ENCODE measurements around the gene POLR1G.
"Not testable (repeated sequence)": the region's sequence is repeated elsewhere in the genome, so short reads cannot be mapped to it uniquely, and the experiment has no call there.

Gene POLR1G

GRCh38 chr19:45428384-45429231, 22.2 kb downstream of the POLR1G start:
- H3K4me2 ChIP-seq (ENCODE audit: low read depth, low read length) = peak overlapping the region; percentile 64
- no peaks in the 10 kb centered on the region for H3K9me2 ChIP-seq (replicated peaks; ENCODE audit: insufficient read depth, low read length)
- peaks cover 7% of the 10 kb centered on the region; the same call in 1 of the 2 replicates for H3K27me3 ChIP-seq (replicated peaks; ENCODE audit: insufficient read depth, low read length)
- TF ChIP-seq CTCF (IDR thresholded peaks at IDR 0.05; ENCODE audit: low read length) (peak; percentile 34), EZH2phosphoT487 (IDR thresholded peaks at IDR 0.05; ENCODE audit: low read length) (no peak)
- no peak for DNase-seq
- peaks cover 7% of the 10 kb centered on the region; the same call in 1 of the 2 replicates for H3K4me1 ChIP-seq (ENCODE audit: low read length)
- H4K20me1 ChIP-seq (ENCODE audit: insufficient read depth, low read length) = no peaks in the 10 kb centered on the region
- H3K79me2 ChIP-seq (ENCODE audit: low read length) = no peaks in the 10 kb centered on the region
- peak overlapping the region; percentile 44 for H3K4me3 ChIP-seq (ENCODE audit: low read length)
- peak overlapping the region; percentile 43; the same call in 1 of the 2 replicates for H2AFZ ChIP-seq (ENCODE audit: low read length)
- H3K36me3 ChIP-seq (replicated peaks; ENCODE audit: insufficient read depth, low read length) = no peaks in the 10 kb centered on the region
- H3K9ac ChIP-seq (ENCODE audit: low read length) = peak overlapping the region; percentile 25; the same call in 1 of the 2 replicates
- H3K9me3 ChIP-seq (replicated peaks; ENCODE audit: insufficient read depth, low read length) = no peaks in the 10 kb centered on the region
- H3K27ac ChIP-seq (ENCODE audit: low read length) = no peak overlapping the region
- peaks cover 28% of the 10 kb centered on the region for H3F3A ChIP-seq (ENCODE audit: insufficient read depth, low read length)

GRCh38 chr19:45429896-45430295, 23.5 kb downstream of the POLR1G start:
- H3K4me2 ChIP-seq (ENCODE audit: low read depth, low read length); H3K4me3 ChIP-seq (ENCODE audit: low read length); DNase-seq; H3K36me3 ChIP-seq (replicated peaks; ENCODE audit: insufficient read depth, low read length); H3K9me3 ChIP-seq (replicated peaks; ENCODE audit: insufficient read depth, low read length); H3K9ac ChIP-seq (ENCODE audit: low read length); H2AFZ ChIP-seq (ENCODE audit: low read length); H3K79me2 ChIP-seq (ENCODE audit: low read length); H3K4me1 ChIP-seq (ENCODE audit: low read length); H3K27me3 ChIP-seq (replicated peaks; ENCODE audit: insufficient read depth, low read length); H4K20me1 ChIP-seq (ENCODE audit: insufficient read depth, low read length); H3K27ac ChIP-seq (ENCODE audit: low read length); H3K9me2 ChIP-seq (replicated peaks; ENCODE audit: insufficient read depth, low read length): not testable (repeated sequence)
- H3F3A ChIP-seq (ENCODE audit: insufficient read depth, low read length) = peaks cover 16% of the 10 kb centered on the region; the same call in 1 of the 2 replicates

- not testable (repeated sequence) for H3K9me3 ChIP-seq (replicated peaks; ENCODE audit: insufficient read depth, low read length); H3K79me2 ChIP-seq (ENCODE audit: low read length); H3K36me3 ChIP-seq (replicated peaks; ENCODE audit: insufficient read depth, low read length); H3K9me2 ChIP-seq (replicated peaks; ENCODE audit: insufficient read depth, low read length); H3K4me3 ChIP-seq (ENCODE audit: low read length); H3K4me1 ChIP-seq (ENCODE audit: low read length); H3K27me3 ChIP-seq (replicated peaks; ENCODE audit: insufficient read depth, low read length); DNase-seq; H3F3A ChIP-seq (ENCODE audit: insufficient read depth, low read length); H3K9ac ChIP-seq (ENCODE audit: low read length); H3K27ac ChIP-seq (ENCODE audit: low read length); H3K4me2 ChIP-seq (ENCODE audit: low read depth, low read length); H4K20me1 ChIP-seq (ENCODE audit: insufficient read depth, low read length); H2AFZ ChIP-seq (ENCODE audit: low read length)
Observed at GRCh38 chr19:45431008-45431407, 24.6 kb downstream of the POLR1G start.

GRCh38 chr19:45432543-45432942, 26.1 kb downstream of the POLR1G start:
- not testable (repeated sequence) for H3K9me2 ChIP-seq (replicated peaks; ENCODE audit: insufficient read depth, low read length); H4K20me1 ChIP-seq (ENCODE audit: insufficient read depth, low read length); H3K36me3 ChIP-seq (replicated peaks; ENCODE audit: insufficient read depth, low read length); H3F3A ChIP-seq (ENCODE audit: insufficient read depth, low read length); H3K27me3 ChIP-seq (replicated peaks; ENCODE audit: insufficient read depth, low read length); H3K4me3 ChIP-seq (ENCODE audit: low read length); H2AFZ ChIP-seq (ENCODE audit: low read length); H3K4me1 ChIP-seq (ENCODE audit: low read length); H3K9me3 ChIP-seq (replicated peaks; ENCODE audit: insufficient read depth, low read length); H3K4me2 ChIP-seq (ENCODE audit: low read depth, low read length); DNase-seq; H3K27ac ChIP-seq (ENCODE audit: low read length); H3K9ac ChIP-seq (ENCODE audit: low read length); H3K79me2 ChIP-seq (ENCODE audit: low read length)

GRCh38 chr19:45437328-45437727, 30.9 kb downstream of the POLR1G start:
- Histone ChIP-seq H2AFZ (ENCODE audit: low read length) (no peak overlapping the region), H3K27me3 (replicated peaks; ENCODE audit: insufficient read depth, low read length) (no peaks in the 10 kb centered on the region), H4K20me1 (ENCODE audit: insufficient read depth, low read length) (no peaks in the 10 kb centered on the region), H3F3A (ENCODE audit: insufficient read depth, low read length) (peaks cover 14% of the 10 kb centered on the region), H3K9me3 (replicated peaks; ENCODE audit: insufficient read depth, low read length) (no peaks in the 10 kb centered on the region), H3K36me3 (replicated peaks; ENCODE audit: insufficient read depth, low read length) (no peaks in the 10 kb centered on the region), H3K27ac (ENCODE audit: low read length) (no peak overlapping the region), H3K79me2 (ENCODE audit: low read length) (no peaks in the 10 kb centered on the region), H3K9me2 (replicated peaks; ENCODE audit: insufficient read depth, low read length) (no peaks in the 10 kb centered on the region), H3K9ac (ENCODE audit: low read length) (no peak overlapping the region), H3K4me1 (ENCODE audit: low read length) (peaks cover 10% of the 10 kb centered on the region), H3K4me2 (ENCODE audit: low read depth, low read length) (no peak overlapping the region), H3K4me3 (ENCODE audit: low read length) (no peak overlapping the region)
- no peak for DNase-seq
- TF ChIP-seq EZH2phosphoT487 (IDR thresholded peaks at IDR 0.05; ENCODE audit: low read length) = no peak
- TF ChIP-seq EZH2 (optimal IDR thresholded peaks at IDR 0.05; ENCODE audit: low read depth, low read length) = no peak
- TF ChIP-seq CTCF (IDR thresholded peaks at IDR 0.05; ENCODE audit: low read length) = no peak
